ENCODE data around the gene EPHA2.

GRCh38 chr1:16120407-16120806 is 35.5 kb downstream of the EPHA2 start:
- TF ChIP-seq POLR2A (IDR thresholded peaks at IDR 0.05; ENCODE audit: low read depth, low read length) (no peak), POLR2AphosphoS5 (IDR thresholded peaks at IDR 0.05; ENCODE audit: low read depth, low read length) (no peak), TAF1 (IDR thresholded peaks at IDR 0.05; ENCODE audit: borderline replicate concordance, low read depth, low read length) (no peak)
